GM18861 (cell line): ENCODE data around the gene KIF6.
"Not testable (repeated sequence)": the region's sequence is repeated elsewhere in the genome, so short reads cannot be mapped to it uniquely, and the experiment has no call there.

Experiments
- ATAC-seq: cut with Tn5 transposase; IDR thresholded peaks from one replicate; pipeline ENCODE4 v1.9.1; 2021; ENCODE audit not compliant: unreplicated experiment

KIF6 gene

DNA sequence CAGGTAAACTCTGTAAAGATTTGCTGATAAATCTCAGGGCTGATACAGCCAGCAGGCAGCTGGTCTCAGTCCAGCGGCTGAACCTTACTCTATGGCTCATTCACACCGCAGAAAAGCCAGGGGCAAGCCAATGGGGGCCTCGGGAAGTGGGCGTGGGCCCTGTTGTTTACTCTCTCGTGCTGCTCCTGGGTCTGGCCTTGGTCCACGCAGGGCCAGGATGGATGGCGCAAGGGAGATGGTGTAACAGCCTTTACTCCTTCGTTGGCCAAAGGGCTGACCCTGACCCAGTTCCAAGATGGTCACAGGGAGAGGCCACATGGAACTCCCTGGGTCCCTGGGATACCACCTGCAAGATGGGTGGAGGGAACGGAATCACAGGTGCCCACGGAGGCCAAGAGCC is 427.1 kb downstream of the KIF6 start:
- ATAC-seq, result no peak

DNA sequence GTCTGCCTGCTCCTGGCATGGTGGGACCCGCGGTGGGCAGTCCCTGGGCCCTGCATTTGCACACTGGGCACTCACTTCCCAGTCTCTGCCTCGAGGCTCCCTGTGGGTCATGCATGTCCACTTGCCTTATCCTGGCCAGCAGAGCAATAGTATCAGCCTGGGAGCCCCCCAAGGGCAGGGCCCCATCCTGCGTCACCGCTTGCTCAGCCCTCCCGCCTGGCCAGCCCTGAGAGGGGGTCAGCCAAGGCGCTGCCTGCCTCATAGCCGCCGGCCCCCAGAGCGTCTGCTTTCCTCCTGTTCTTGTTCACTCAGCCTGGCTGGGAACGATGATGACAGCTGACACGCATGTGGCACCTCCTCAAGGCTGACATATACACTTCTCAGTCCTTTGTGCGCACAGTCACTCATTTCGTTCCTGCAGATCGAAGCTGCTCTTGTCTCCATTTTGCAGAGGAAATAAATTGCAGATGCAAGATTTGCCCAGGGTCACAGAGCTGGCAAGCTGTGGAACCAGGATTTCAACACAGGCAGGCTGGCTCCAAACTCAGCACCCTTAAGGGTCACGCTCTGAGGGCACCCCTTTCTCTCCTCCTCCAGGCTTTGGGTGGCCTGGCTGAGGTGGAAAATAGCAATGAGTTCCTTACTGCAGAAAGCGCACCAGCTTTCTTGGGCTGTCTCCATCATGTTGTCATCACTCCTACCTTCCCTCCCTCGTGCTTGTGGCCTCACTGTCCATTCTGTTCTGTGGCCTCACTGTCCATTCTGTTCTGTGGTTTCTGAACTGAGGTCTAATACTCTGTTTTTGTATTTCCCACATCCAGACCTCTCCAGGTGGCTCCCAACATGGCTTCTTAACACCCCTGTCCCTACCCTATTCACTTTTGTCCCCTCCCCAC is 428.2 kb downstream of the KIF6 start:
- no peak for ATAC-seq

- no peak for ATAC-seq
These were observed 429.6 kb downstream of the KIF6 start for GRCh38 chr6:39295611-39296011.

DNA sequence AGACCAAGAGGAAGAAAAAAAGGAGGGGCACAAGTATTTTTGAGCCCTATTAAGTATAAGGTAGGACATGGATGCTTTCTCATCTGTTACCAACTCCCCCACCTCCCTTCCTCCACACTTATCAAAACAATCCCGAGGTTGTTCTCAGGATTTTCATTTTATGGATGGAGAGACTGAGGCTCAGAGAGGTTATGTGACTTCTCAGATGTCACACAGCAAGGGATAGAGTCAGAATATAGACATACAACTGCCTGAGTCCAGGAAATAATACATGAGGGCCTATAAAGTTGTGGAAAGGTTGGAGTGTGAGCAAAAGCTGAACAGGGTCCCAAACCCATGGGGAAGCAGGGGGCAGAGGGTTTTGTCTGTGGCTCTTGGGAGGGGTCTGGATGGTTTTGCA is 430.3 kb downstream of the KIF6 start:
- no peak for ATAC-seq

DNA sequence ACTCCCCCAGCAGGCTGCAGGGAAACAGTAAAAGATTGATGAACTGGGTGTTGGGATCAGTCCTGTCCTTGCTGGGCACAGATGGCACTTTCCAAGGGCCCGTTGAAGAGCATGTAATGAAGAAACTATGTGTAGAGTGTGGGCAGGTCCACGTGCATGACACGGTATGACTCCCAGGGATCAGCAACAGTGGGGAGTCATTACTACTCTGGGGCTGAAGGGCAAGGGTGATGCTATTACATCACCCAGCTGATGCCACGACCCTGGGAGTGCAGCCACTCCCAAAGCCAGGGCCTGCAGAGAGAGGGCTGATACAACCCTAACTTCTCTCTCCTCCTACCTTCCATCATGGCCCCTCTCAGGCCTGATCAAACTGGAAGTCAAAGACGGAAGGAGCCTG is 431.1 kb downstream of the KIF6 start:
- no peak for ATAC-seq

DNA sequence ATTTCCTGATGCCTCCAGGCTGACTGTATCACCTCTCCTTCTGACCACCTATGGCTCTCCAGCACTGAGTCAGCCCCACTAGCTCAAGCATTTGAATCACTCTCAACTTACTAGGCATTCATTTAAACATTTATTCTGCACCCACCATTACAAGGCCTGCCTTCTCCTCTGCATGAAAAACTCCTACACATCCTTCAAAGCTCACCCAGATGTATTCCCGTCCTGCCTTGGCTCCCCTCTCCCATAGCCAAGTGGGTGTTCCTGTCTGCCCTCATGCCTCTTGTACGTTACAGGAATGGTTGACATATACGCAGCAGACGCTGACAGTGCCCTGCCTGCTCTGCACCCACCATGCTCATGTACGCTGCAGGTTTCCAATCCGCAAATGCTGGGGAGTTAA is 432.6 kb downstream of the KIF6 start:
- no peak for ATAC-seq

- ATAC-seq, result no peak
These were observed 435.7 kb downstream of the KIF6 start for GRCh38 chr6:39289490-39289889.

- no peak for ATAC-seq
These were observed 437.6 kb downstream of the KIF6 start for GRCh38 chr6:39287601-39288000.

- not testable (repeated sequence) for ATAC-seq
These were observed 438.6 kb downstream of the KIF6 start for GRCh38 chr6:39286596-39286995.

- no peak for ATAC-seq
These were observed 442.4 kb downstream of the KIF6 start for GRCh38 chr6:39282774-39283173.

- no peak for ATAC-seq
These were observed 443.8 kb downstream of the KIF6 start for GRCh38 chr6:39281312-39281980.

GRCh38 chr6:39280247-39280731 is 444.9 kb downstream of the KIF6 start:
- ATAC-seq, result no peak
